Activated CD8-positive, alpha-beta T cell treated with anti-CD3 and anti-CD28 coated beads, Interleukin-2, amount 10 ng/mL, durations not matched to agents 7 days and 5 days (primary cell): ENCODE data around the gene MTARC2. TPM values are rescaled to one million over a fixed set of nuclear protein-coding genes. Genes with fewer than 3 reads are reported as not detected.

Source experiments
- ATAC-seq: fragments of 150-1000 bp; cut with Tn5 transposase; one replicate; pipeline ENCODE4 v1.10.0; 2021; ENCODE audit warnings: moderate library complexity
- CTCF ChIA-PET: fragments of 350-600 bp; sonication (Branson Sonifier 250); formaldehyde crosslinking; loops from one replicate; lab custom pipeline; 2021; ENCODE audit warnings: antibody characterized with exemption; lab: Charles Lee
- POLR2A ChIA-PET: fragments of 350-600 bp; sonication (Branson Sonifier 250); formaldehyde crosslinking; loops from one replicate; lab custom pipeline; 2021; ENCODE audit warnings: antibody characterized with exemption; lab: Charles Lee
- DNase-seq: peaks from one replicate; pipeline ENCODE4 v3.0.0-alpha.2; 2020
- H3K27ac Mint-ChIP-seq: one replicate; pipeline ENCODE4 v1.8.0; 2021; ENCODE audit warnings: mild to moderate bottlenecking, mixed read lengths
- H3K27me3 Mint-ChIP-seq: one replicate; pipeline ENCODE4 v1.8.0; 2021; ENCODE audit warnings: low read depth, mixed read lengths
- H3K36me3 Mint-ChIP-seq: one replicate; pipeline ENCODE4 v1.8.0; 2021; ENCODE audit warnings: low read depth, mixed read lengths
- H3K4me1 Mint-ChIP-seq: one replicate; pipeline ENCODE4 v1.8.0; 2021; ENCODE audit warnings: low read depth, mixed read lengths
- H3K4me3 Mint-ChIP-seq: one replicate; pipeline ENCODE4 v1.8.0; 2021; ENCODE audit warnings: mild to moderate bottlenecking, mixed read lengths
- H3K9me3 Mint-ChIP-seq: one replicate; pipeline ENCODE4 v1.8.0; 2022; ENCODE audit warnings: mixed read lengths; ENCODE audit not compliant: insufficient read depth
- total RNA-seq, 2 experiments: library from RNA; stranded (reverse); gene quantifications; one replicate each; pipeline ENCODE4 v1.2.3, GENCODE V29; 2021

The MTARC2 gene
- not detected for total RNA-seq

- peak; percentile 71 for ATAC-seq
- ChIA-PET CTCF (interaction anchor here (1.9 to 3.3 kb wide), 2 partner anchors 15 to 27 kb away, joined by 7 to 15 read pairs; no protein-coding TSS in a partner anchor), POLR2A (no interaction called here)
- no peaks in the 10 kb centered on the region for H3K9me3 Mint-ChIP-seq
- peaks cover 55% of the 10 kb centered on the region for H3K27me3 Mint-ChIP-seq
- peaks cover 8% of the 10 kb centered on the region for H3K4me1 Mint-ChIP-seq
- H3K36me3 Mint-ChIP-seq, result no peaks in the 10 kb centered on the region
- H3K4me3 Mint-ChIP-seq, result peak within 1 kb of the TSS; percentile 4
- no peak within 1 kb of the TSS for H3K27ac Mint-ChIP-seq
- DNase-seq, result no peak
Measured at GRCh38 chr1:220748089-220748934, at the start of gene MTARC2. Gene MTARC2, plus strand, starts transcription at chr1:220748322. Its CDS starts 210 bp downstream, at chr1:220748532.

DNA sequence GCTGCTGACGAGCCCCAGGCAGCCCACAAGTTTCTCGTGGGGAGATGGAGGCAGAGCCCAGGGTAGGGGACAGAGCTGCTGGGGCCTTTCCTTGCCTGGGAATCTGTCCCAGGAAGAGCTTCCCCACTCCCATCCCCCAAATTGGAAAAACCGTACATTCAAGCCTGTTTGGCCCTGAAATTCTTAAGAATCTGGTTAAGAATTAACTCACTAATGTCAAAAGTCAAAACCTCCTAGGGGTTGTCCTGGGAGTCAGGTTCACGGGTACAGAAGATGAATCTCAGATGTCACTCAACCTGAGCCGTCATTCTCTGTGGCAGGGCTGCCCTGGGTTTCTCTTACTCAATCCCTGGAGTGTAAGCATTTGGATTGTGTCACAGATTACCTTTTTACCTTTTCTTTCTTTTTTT is 49.5 kb upstream of the MTARC2 start:
- peaks cover 5% of the 10 kb centered on the region for H3K4me1 Mint-ChIP-seq
- ChIA-PET CTCF (no interaction called here), POLR2A (no interaction called here)
- no peaks in the 10 kb centered on the region for H3K36me3 Mint-ChIP-seq
- H3K9me3 Mint-ChIP-seq, result no peaks in the 10 kb centered on the region
- ATAC-seq (no peak), DNase-seq (peak; percentile 3)
- H3K27me3 Mint-ChIP-seq, result peaks cover 9% of the 10 kb centered on the region
- no peak overlapping the region for H3K4me3 Mint-ChIP-seq
- no peak overlapping the region for H3K27ac Mint-ChIP-seq

DNA sequence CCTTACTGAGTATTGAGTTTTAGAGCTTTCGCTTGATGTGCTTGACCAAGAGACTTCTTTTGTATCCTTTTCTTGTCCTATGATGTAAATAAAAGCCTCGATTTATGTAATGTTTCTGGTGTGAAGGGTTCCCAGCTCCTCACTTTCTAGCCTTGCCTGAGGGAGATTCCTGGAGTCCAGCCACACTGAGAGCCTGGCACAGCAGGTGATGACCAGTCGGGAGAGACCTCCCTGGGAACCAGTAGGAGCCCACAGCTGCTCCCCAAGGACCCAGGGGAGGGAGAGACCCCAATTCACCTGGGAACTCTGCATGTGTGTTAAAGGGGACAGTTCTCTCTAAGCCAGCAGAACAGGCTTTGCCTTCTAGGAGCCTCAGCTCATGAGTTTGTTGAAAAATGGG is 49.1 kb upstream of the MTARC2 start:
- H3K36me3 Mint-ChIP-seq, result no peaks in the 10 kb centered on the region
- CTCF ChIA-PET, result no interaction called here

GRCh38 chr1:220700556-220701179 is 47.5 kb upstream of the MTARC2 start:
- CTCF ChIA-PET, result interaction anchor here (1.0 kb wide), 1 partner anchor 32 kb away, joined by 3 read pairs; no protein-coding TSS in a partner anchor
- no peak overlapping the region for H3K4me3 Mint-ChIP-seq
- POLR2A ChIA-PET, result no interaction called here

More for the DNA sequence above, 49.1 kb upstream of the MTARC2 start:
- no peak overlapping the region for H3K27ac Mint-ChIP-seq
- DNase-seq, result no peak
- ATAC-seq, result no peak
- POLR2A ChIA-PET, result no interaction called here
- H3K4me1 Mint-ChIP-seq, result peaks cover 5% of the 10 kb centered on the region
- peaks cover 9% of the 10 kb centered on the region for H3K27me3 Mint-ChIP-seq
- H3K9me3 Mint-ChIP-seq, result no peaks in the 10 kb centered on the region
- no peak overlapping the region for H3K4me3 Mint-ChIP-seq

DNA sequence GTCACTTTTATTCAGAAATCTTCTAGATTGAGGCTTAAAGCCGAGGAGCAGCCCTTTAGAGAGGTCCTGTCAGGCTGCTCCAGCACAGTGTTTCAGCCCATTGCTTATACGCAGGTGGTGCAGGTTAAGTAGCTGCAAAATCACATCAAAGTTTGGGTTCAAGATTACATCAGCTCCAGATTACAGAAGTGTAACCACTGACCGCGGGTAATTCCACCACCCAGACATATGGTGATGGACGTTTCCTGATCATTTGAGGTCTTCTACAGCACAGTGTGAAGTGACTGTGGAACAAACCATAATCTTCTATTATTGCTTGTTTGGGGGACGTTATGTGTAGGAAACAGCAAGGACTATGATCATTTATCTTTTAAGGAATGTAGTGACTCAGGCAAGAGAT is 46.1 kb upstream of the MTARC2 start:
- DNase-seq (no peak), ATAC-seq (no peak)
- Mint-ChIP-seq H3K27ac (no peak overlapping the region), H3K27me3 (peaks cover 9% of the 10 kb centered on the region), H3K36me3 (no peaks in the 10 kb centered on the region), H3K4me3 (no peak overlapping the region), H3K4me1 (peaks cover 5% of the 10 kb centered on the region), H3K9me3 (no peaks in the 10 kb centered on the region)
- CTCF ChIA-PET, result interaction anchor here (1.8 kb wide), 1 partner anchor 32 kb away, joined by 7 read pairs; no protein-coding TSS in a partner anchor
- POLR2A ChIA-PET, result no interaction called here

More at GRCh38 chr1:220700556-220701179, 47.5 kb upstream of the MTARC2 start:
- ATAC-seq (no peak), DNase-seq (no peak)
- Mint-ChIP-seq H3K4me1 (peaks cover 5% of the 10 kb centered on the region), H3K27me3 (peaks cover 9% of the 10 kb centered on the region), H3K9me3 (no peaks in the 10 kb centered on the region), H3K36me3 (no peaks in the 10 kb centered on the region), H3K27ac (no peak overlapping the region)

- ChIA-PET POLR2A (no interaction called here), CTCF (interaction anchor here (1.8 kb wide), 1 partner anchor 31 kb away, joined by 7 read pairs; no protein-coding TSS in a partner anchor)
- Mint-ChIP-seq H3K4me1 (peaks cover 5% of the 10 kb centered on the region), H3K4me3 (no peak overlapping the region), H3K36me3 (no peaks in the 10 kb centered on the region), H3K9me3 (no peaks in the 10 kb centered on the region), H3K27ac (no peak overlapping the region), H3K27me3 (peaks cover 9% of the 10 kb centered on the region)
- ATAC-seq, result no peak
- no peak for DNase-seq
Measured at GRCh38 chr1:220702733-220703270, 45.3 kb upstream of the MTARC2 start.

- no peak for ATAC-seq
- Mint-ChIP-seq H3K27me3 (peaks cover 9% of the 10 kb centered on the region), H3K4me1 (peaks cover 5% of the 10 kb centered on the region), H3K4me3 (no peak overlapping the region), H3K36me3 (no peaks in the 10 kb centered on the region), H3K9me3 (no peaks in the 10 kb centered on the region), H3K27ac (no peak overlapping the region)
- DNase-seq, result no peak
- ChIA-PET CTCF (interaction anchor here (1.8 kb wide), 1 partner anchor 30 kb away, joined by 7 read pairs; no protein-coding TSS in a partner anchor), POLR2A (no interaction called here)
Measured at GRCh38 chr1:220703305-220703704, 44.8 kb upstream of the MTARC2 start.

GRCh38 chr1:220705782-220706181 is 42.3 kb upstream of the MTARC2 start:
- Mint-ChIP-seq H3K4me3 (no peak overlapping the region), H3K27ac (no peak overlapping the region), H3K36me3 (no peaks in the 10 kb centered on the region), H3K27me3 (peaks cover 9% of the 10 kb centered on the region), H3K9me3 (no peaks in the 10 kb centered on the region), H3K4me1 (peaks cover 9% of the 10 kb centered on the region)
- ChIA-PET POLR2A (no interaction called here), CTCF (no interaction called here)
- DNase-seq (no peak), ATAC-seq (no peak)

DNA sequence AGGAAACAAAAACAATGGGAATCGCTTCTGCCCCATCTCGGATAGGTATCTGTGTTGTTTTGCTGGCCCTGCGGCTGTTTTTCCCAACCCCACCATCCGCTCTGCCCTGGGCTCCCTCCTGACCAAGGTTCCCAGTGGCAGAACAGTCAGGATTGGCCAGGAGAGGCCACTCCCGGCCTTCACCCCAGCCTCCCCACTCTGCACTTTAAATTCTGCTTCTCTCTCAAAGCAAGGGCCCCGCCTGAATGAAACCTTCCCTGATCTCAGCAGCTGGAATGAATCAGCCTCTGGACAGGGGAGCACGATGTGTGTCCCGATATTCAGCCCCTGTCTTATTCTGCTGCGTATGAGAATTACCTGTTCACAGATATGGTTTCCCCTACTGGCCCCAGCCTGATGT is 41.6 kb upstream of the MTARC2 start:
- CTCF ChIA-PET, result no interaction called here
- Mint-ChIP-seq H3K27ac (no peak overlapping the region), H3K36me3 (no peaks in the 10 kb centered on the region), H3K9me3 (no peaks in the 10 kb centered on the region), H3K4me3 (no peak overlapping the region), H3K27me3 (peaks cover 9% of the 10 kb centered on the region), H3K4me1 (peaks cover 9% of the 10 kb centered on the region)
- ATAC-seq (no peak), DNase-seq (no peak)
- POLR2A ChIA-PET, result no interaction called here

- Mint-ChIP-seq H3K4me1 (peaks cover 6% of the 10 kb centered on the region), H3K27me3 (peaks cover 6% of the 10 kb centered on the region), H3K9me3 (no peaks in the 10 kb centered on the region), H3K27ac (no peak overlapping the region), H3K36me3 (no peaks in the 10 kb centered on the region), H3K4me3 (no peak overlapping the region)
- ChIA-PET CTCF (no interaction called here), POLR2A (no interaction called here)
- DNase-seq (no peak), ATAC-seq (no peak)
Measured at GRCh38 chr1:220707160-220707559, 41.0 kb upstream of the MTARC2 start.

- DNase-seq (no peak), ATAC-seq (no peak)
- Mint-ChIP-seq H3K27ac (no peak overlapping the region), H3K27me3 (no peaks in the 10 kb centered on the region), H3K36me3 (no peaks in the 10 kb centered on the region), H3K9me3 (no peaks in the 10 kb centered on the region), H3K4me3 (no peak overlapping the region), H3K4me1 (peaks cover 4% of the 10 kb centered on the region)
- POLR2A ChIA-PET, result no interaction called here
- CTCF ChIA-PET, result no interaction called here
Measured at GRCh38 chr1:220708244-220708643, 39.9 kb upstream of the MTARC2 start.
